Endothelial cell of umbilical vein (primary cell): ENCODE data around the gene TTLL12. TPM values are rescaled to one million over a fixed set of nuclear protein-coding genes. Genes with fewer than 3 reads are reported as not detected.

Source experiments
- BruUV-seq: library from RNA; stranded (reverse); fragments of 400-500 nt; replicated peaks from 2 replicates; lab custom pipeline; 2021; lab: Mats Ljungman, UMichigan
- CTCF ChIA-PET: fragments of 300-600, 350-600 bp; sonication (Branson Sonifier 250); formaldehyde crosslinking; loops from one replicate; lab custom pipeline; 2021; ENCODE audit warnings: antibody characterized with exemption, inconsistent platforms; lab: Charles Lee
- POLR2A ChIA-PET: fragments of 300-600, 350-600 bp; sonication (Branson Sonifier 250); formaldehyde crosslinking; loops from one replicate; lab custom pipeline; 2021; ENCODE audit warnings: antibody characterized with exemption, inconsistent platforms; lab: Charles Lee
- DNase-seq: peaks from one replicate; pipeline ENCODE4 v3.0.0-alpha.2; 2011; ENCODE audit warnings: low read depth, low spot score
- FAIRE-seq: peaks from 2 replicates; lab custom pipeline; 2011; peaks lifted over from hg19 to GRCh38; lab: Jason Lieb, UNC
- H2AFZ ChIP-seq: 2 replicates; pipeline ENCODE4 v1.6.0; 2012; ENCODE audit warnings: low read depth, low read length, control low read depth, inconsistent platforms
- H3K27ac ChIP-seq: 2 replicates; pipeline ENCODE4 v1.5.1; 2011; ENCODE audit warnings: low read depth, mild to moderate bottlenecking, control low read depth, low read length, moderate library complexity; ENCODE audit not compliant: insufficient read depth
- H3K27me3 ChIP-seq, 2 experiments: 2 replicates each; pipeline versions ENCODE4 v1.6.0 to v1.6.1; 2011; ENCODE audit warnings: low read length in 2 of 2, mixed read lengths in 1 of 2; ENCODE audit not compliant: control insufficient read depth in 2 of 2, insufficient read depth in 2 of 2
- H3K36me3 ChIP-seq, 2 experiments: 2 replicates in 1 of 2; 3 replicates in 1 of 2; pipeline ENCODE4 v1.5.1; 2011; ENCODE audit warnings: low read length in 2 of 2, mild to moderate bottlenecking in 1 of 2, moderate library complexity in 1 of 2; ENCODE audit not compliant: control insufficient read depth in 2 of 2, insufficient read depth in 2 of 2; ENCODE audit errors: extremely low read depth in 1 of 2
- H3K4me1 ChIP-seq: 3 replicates; pipeline ENCODE4 v1.5.1; 2011; ENCODE audit warnings: mild to moderate bottlenecking, low read length; ENCODE audit not compliant: control insufficient read depth, insufficient read depth; ENCODE audit errors: extremely low read depth
- H3K4me2 ChIP-seq: 2 replicates; pipeline ENCODE4 v1.6.1; 2011; ENCODE audit warnings: low read length, control low read depth, mixed read lengths; ENCODE audit not compliant: insufficient read depth
- H3K4me3 ChIP-seq, 3 experiments: fragments of 200-600 bp in 1 of 3; sonication (generic), shearing (Covaris generic) in 1 of 3; replicated peaks in 1 of 3; 2 replicates each; pipeline ENCODE4 v1.5.1; 2011 to 2016; ENCODE audit warnings: control low read depth in 3 of 3, low read length in 3 of 3, mild to moderate bottlenecking in 2 of 3, inconsistent platforms in 1 of 3, low read depth in 1 of 3, moderate library complexity in 1 of 3; ENCODE audit not compliant: insufficient read depth in 1 of 3
- H3K79me2 ChIP-seq: 2 replicates; pipeline ENCODE4 v1.6.0; 2012; ENCODE audit warnings: low read length, inconsistent platforms; ENCODE audit not compliant: control insufficient read depth, insufficient read depth
- H3K9ac ChIP-seq: replicated peaks from 2 replicates; pipeline ENCODE3; 2011; ENCODE audit warnings: low read length, control low read depth; ENCODE audit not compliant: insufficient read depth; ENCODE audit errors: extremely low read depth
- H3K9me1 ChIP-seq: replicated peaks from 3 replicates; pipeline ENCODE4 v1.6.0; 2011; ENCODE audit warnings: mild to moderate bottlenecking, low read length; ENCODE audit not compliant: control insufficient read depth, insufficient read depth; ENCODE audit errors: extremely low read depth
- H3K9me3 ChIP-seq: replicated peaks from 2 replicates; pipeline ENCODE4 v1.5.1; 2012; ENCODE audit warnings: low read length, inconsistent platforms; ENCODE audit not compliant: control insufficient read depth, insufficient read depth
- H4K20me1 ChIP-seq: replicated peaks from 2 replicates; pipeline ENCODE3; 2011; ENCODE audit warnings: mild to moderate bottlenecking, low read length; ENCODE audit not compliant: control insufficient read depth, insufficient read depth; ENCODE audit errors: extremely low read depth
- EZH2 ChIP-seq: IDR thresholded peaks from 2 replicates; pipeline ENCODE4 v1.6.1; 2012; ENCODE audit warnings: borderline replicate concordance, low read depth, mild to moderate bottlenecking, moderate library complexity, low read length, inconsistent platforms; ENCODE audit not compliant: severe bottlenecking
- FOS ChIP-seq: IDR thresholded peaks from 2 replicates; pipeline ENCODE4 v1.6.1; 2011; ENCODE audit warnings: mild to moderate bottlenecking, low read length, moderate library complexity, borderline replicate concordance; ENCODE audit not compliant: insufficient read depth
- GATA2 ChIP-seq: IDR thresholded peaks from 2 replicates; pipeline ENCODE4 v1.7.0; 2011; ENCODE audit warnings: low read depth, mild to moderate bottlenecking, moderate library complexity, mixed read lengths, low read length; ENCODE audit not compliant: insufficient read length, insufficient read depth
- JUN ChIP-seq: IDR thresholded peaks from 2 replicates; pipeline ENCODE4 v1.6.1; 2011; ENCODE audit warnings: borderline replicate concordance, low read depth; ENCODE audit not compliant: insufficient read length, insufficient read depth
- MAX ChIP-seq: IDR thresholded peaks from 2 replicates; pipeline ENCODE4 v1.6.1; 2011; ENCODE audit not compliant: insufficient read depth, insufficient read length
- MYC ChIP-seq: IDR thresholded peaks from one replicate; pipeline ENCODE4 v1.6.1; 2011; ENCODE audit warnings: mild to moderate bottlenecking, low read depth, low read length
- POLR2A ChIP-seq: IDR thresholded peaks from 2 replicates; pipeline ENCODE4 v1.6.1; 2012; ENCODE audit warnings: low read depth, mild to moderate bottlenecking, control low read depth, low read length
- POLR2AphosphoS5 ChIP-seq: IDR thresholded peaks from 2 replicates; pipeline ENCODE4 v1.6.1; 2012; ENCODE audit warnings: low read depth, mild to moderate bottlenecking, control low read depth, low read length, moderate library complexity; ENCODE audit not compliant: insufficient read depth
- dilution Hi-C: fragments of 300-500 bp; cut with MboI; formaldehyde crosslinking; loops from one replicate; pipeline ENCODE4 v1.15.0; 2019; ENCODE audit warnings: low sequenced_read_pairs; ENCODE audit not compliant: extremely low pct_ligation_motif_present
- intact Hi-C: fragments of 100-400 bp; cut with micrococcal nuclease; formaldehyde crosslinking; loops from one replicate; pipeline ENCODE4 v1.10.0; 2022
- polyA plus RNA-seq, 4 experiments: library from polyadenylated mRNA; depleted of rRNA in 3 of 4; stranded (reverse) in 3 of 4; unstranded in 1 of 4; fragments of >200 nt; gene quantifications; 2 replicates each; pipeline versions ENCODE4 v1.2.1 to v1.2.3, GENCODE V29; 2011 to 2012; ENCODE audit warnings: missing spikeins in 1 of 4
- total RNA-seq: library from RNA; stranded (reverse); gene quantifications from 2 replicates; pipeline ENCODE4 v1.2.3, GENCODE V29; 2021
- TF ChIP-seq, protein P1 (sequence below), 2 donors: IDR thresholded peaks; 1 replicate in 1 of 2; 2 replicates in 1 of 2; pipeline ENCODE4 v1.5.1; 2011; ENCODE audit warnings: low read length in 2 of 2, mild to moderate bottlenecking in 2 of 2, moderate library complexity in 2 of 2, control low read depth in 1 of 2, inconsistent platforms in 1 of 2, low read depth in 1 of 2; ENCODE audit not compliant: insufficient read depth in 1 of 2; ENCODE audit errors: extremely low read depth in 1 of 2

Gene TTLL12
- total and polyA plus RNA-seq, 2 donors (not counting 3 experiments of a cell fraction or from before 2014, with no cell fraction given) = 26.2 to 36.5 TPM

DNA sequence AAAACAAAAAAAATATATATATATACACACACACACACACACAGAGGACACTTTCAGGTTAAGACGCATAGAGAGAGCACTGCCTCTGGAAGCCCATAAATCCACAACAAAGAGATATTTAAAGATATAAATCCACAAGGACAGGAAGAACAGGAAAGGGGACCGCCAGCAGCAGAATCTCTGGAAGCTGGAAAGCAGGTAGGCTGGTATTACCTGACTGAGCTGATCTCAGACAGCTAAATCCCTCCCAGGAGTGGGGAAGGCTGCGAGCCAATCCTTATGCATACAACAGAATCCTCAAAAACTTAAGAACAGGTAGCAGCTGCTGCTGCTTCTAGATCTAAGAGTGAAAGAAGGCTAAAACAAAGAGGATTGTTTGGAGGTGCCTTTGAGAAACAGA, 42.0 kb downstream of the TTLL12 start:
- Histone ChIP-seq H3K79me2 (peaks cover 6% of the 10 kb centered on the region), H3K36me3 (peaks cover 0 to 7% of the 10 kb centered on the region in 2 experiments), H2AFZ (no peak overlapping the region), H3K27me3 (no peaks in the 10 kb centered on the region), H3K4me2 (no peak overlapping the region), H3K4me3 (no peak overlapping the region), H3K9me1 (no peaks in the 10 kb centered on the region), H3K9ac (no peak overlapping the region), H3K4me1 (peaks cover 7% of the 10 kb centered on the region), H3K9me3 (no peaks in the 10 kb centered on the region), H4K20me1 (no peaks in the 10 kb centered on the region), H3K27ac (no peak overlapping the region)
- CTCF ChIA-PET = no interaction called here
- POLR2A ChIA-PET = no interaction called here
- DNase-seq (no peak), FAIRE-seq (no peak)
- TF ChIP-seq GATA2 (no peak), FOS (no peak), POLR2A (no peak), JUN (no peak), MAX (no peak), POLR2AphosphoS5 (no peak), EZH2 (no peak), MYC (no peak)
- TF ChIP-seq, protein P1, sequence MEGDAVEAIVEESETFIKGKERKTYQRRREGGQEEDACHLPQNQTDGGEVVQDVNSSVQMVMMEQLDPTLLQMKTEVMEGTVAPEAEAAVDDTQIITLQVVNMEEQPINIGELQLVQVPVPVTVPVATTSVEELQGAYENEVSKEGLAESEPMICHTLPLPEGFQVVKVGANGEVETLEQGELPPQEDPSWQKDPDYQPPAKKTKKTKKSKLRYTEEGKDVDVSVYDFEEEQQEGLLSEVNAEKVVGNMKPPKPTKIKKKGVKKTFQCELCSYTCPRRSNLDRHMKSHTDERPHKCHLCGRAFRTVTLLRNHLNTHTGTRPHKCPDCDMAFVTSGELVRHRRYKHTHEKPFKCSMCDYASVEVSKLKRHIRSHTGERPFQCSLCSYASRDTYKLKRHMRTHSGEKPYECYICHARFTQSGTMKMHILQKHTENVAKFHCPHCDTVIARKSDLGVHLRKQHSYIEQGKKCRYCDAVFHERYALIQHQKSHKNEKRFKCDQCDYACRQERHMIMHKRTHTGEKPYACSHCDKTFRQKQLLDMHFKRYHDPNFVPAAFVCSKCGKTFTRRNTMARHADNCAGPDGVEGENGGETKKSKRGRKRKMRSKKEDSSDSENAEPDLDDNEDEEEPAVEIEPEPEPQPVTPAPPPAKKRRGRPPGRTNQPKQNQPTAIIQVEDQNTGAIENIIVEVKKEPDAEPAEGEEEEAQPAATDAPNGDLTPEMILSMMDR (IDR thresholded peaks at IDR 0.05; ENCODE audit: extremely low read depth in 1 of 2, insufficient read depth in 1 of 2, low read depth in 1 of 2, low read length in 2 of 2) = no peak
- intact Hi-C loops (no loop called here), dilution Hi-C loops (no loop called here)
- no TSS peak for BruUV-seq
